NCI-H128 (cell line): ENCODE measurements around the gene LAGE3.

Source experiments
- DNase-seq: peaks from one replicate; lab custom pipeline; 2025; ENCODE audit not compliant: unreplicated experiment; lab: John Stamatoyannopoulos, UW

Gene LAGE3

GRCh38 chrX:154478728-154479622 is at the start of gene LAGE3:
Gene LAGE3, minus strand, starts transcription at chrX:154479281. Its CDS starts 366 bp downstream, at chrX:154478915.
- DNase-seq, result peak; percentile 68

- peak; percentile 29 for DNase-seq
Measured at GRCh38 chrX:154526901-154527675, 48.0 kb upstream of the LAGE3 start.

- no peak for DNase-seq
Measured at GRCh38 chrX:154525606-154526490, 46.8 kb upstream of the LAGE3 start.

- no peak for DNase-seq
Measured at GRCh38 chrX:154519389-154519788, 40.3 kb upstream of the LAGE3 start.

- no peak for DNase-seq
Measured at GRCh38 chrX:154517101-154517781, 38.2 kb upstream of the LAGE3 start.

GRCh38 chrX:154516656-154517100 is 37.6 kb upstream of the LAGE3 start:
- no peak for DNase-seq

- DNase-seq, result peak; percentile 85
Measured at GRCh38 chrX:154515966-154516655, 37.0 kb upstream of the LAGE3 start, which contains the start of gene FAM3A. Gene FAM3A, minus strand, starts transcription at chrX:154516232. Its CDS starts 460 bp downstream, at chrX:154515772.

GRCh38 chrX:154515090-154515965 is 36.2 kb upstream of the LAGE3 start:
- DNase-seq, result no peak

- no peak for DNase-seq
Measured at GRCh38 chrX:154513716-154514115, 34.6 kb upstream of the LAGE3 start.

GRCh38 chrX:154512879-154513553 is 33.9 kb upstream of the LAGE3 start:
- DNase-seq, result no peak

- DNase-seq, result no peak
Measured at GRCh38 chrX:154511761-154512160, 32.7 kb upstream of the LAGE3 start.

GRCh38 chrX:154509455-154509854 is 30.4 kb upstream of the LAGE3 start:
- DNase-seq, result no peak

GRCh38 chrX:154508384-154508745 is 29.3 kb upstream of the LAGE3 start:
- DNase-seq, result no peak

GRCh38 chrX:154507673-154508383 is 28.7 kb upstream of the LAGE3 start:
- no peak for DNase-seq

GRCh38 chrX:154506483-154507332 is 27.6 kb upstream of the LAGE3 start:
- no peak for DNase-seq

- no peak for DNase-seq
Measured at GRCh38 chrX:154505734-154506133, 26.7 kb upstream of the LAGE3 start.

GRCh38 chrX:154502989-154503388 is 23.9 kb upstream of the LAGE3 start:
- DNase-seq, result no peak
